DOHH2 (cell line): ENCODE results near the gene GRIA3.
"Not testable (repeated sequence)": the region's sequence is repeated elsewhere in the genome, so short reads cannot be mapped to it uniquely, and the experiment has no call there.

Source experiments
- H3F3A ChIP-seq: fragments of 200-600 bp; sonication (generic), shearing (Covaris generic); 2 replicates; pipeline ENCODE4 v1.6.0; 2016; ENCODE audit warnings: antibody characterized with exemption, mild to moderate bottlenecking; ENCODE audit not compliant: control insufficient read depth, insufficient read depth
- H3K27ac ChIP-seq: fragments of 200-600 bp; sonication (generic); 2 replicates; pipeline ENCODE4 v1.5.1; 2014; ENCODE audit warnings: low read depth, mild to moderate bottlenecking, low read length, moderate library complexity
- H3K27me3 ChIP-seq: fragments of 200-600 bp; sonication (generic); 2 replicates; pipeline ENCODE4 v1.6.1; 2014; ENCODE audit warnings: mild to moderate bottlenecking, low read length, mixed read lengths; ENCODE audit not compliant: control insufficient read depth
- H3K36me3 ChIP-seq: fragments of 200-600 bp; sonication (generic); 2 replicates; pipeline ENCODE4 v1.6.1; 2014; ENCODE audit warnings: mild to moderate bottlenecking, low read length, moderate library complexity, mixed read lengths; ENCODE audit not compliant: control insufficient read depth
- H3K4me1 ChIP-seq: fragments of 200-600 bp; sonication (generic); 2 replicates; pipeline ENCODE4 v1.6.1; 2014; ENCODE audit warnings: mild to moderate bottlenecking, low read length, mixed read lengths; ENCODE audit not compliant: control insufficient read depth
- H3K4me2 ChIP-seq: fragments of 200-600 bp; sonication (generic); 2 replicates; pipeline ENCODE4 v1.6.0; 2014; ENCODE audit warnings: mild to moderate bottlenecking, low read length, moderate library complexity
- H3K4me3 ChIP-seq: fragments of 200-600 bp; sonication (generic); 2 replicates; pipeline ENCODE4 v1.5.1; 2014; ENCODE audit warnings: mild to moderate bottlenecking, low read length, mixed read lengths
- H3K79me2 ChIP-seq: fragments of 200-600 bp; sonication (generic); 2 replicates; pipeline ENCODE4 v1.6.1; 2014; ENCODE audit warnings: mild to moderate bottlenecking, low read length, mixed read lengths; ENCODE audit not compliant: control insufficient read depth
- H3K9me2 ChIP-seq: fragments of 200-600 bp; sonication (generic); replicated peaks from 2 replicates; pipeline ENCODE4 v1.6.1; 2014; ENCODE audit warnings: mild to moderate bottlenecking, low read length, mixed read lengths; ENCODE audit not compliant: control insufficient read depth
- H3K9me3 ChIP-seq: fragments of 200-600 bp; sonication (generic); 2 replicates; pipeline ENCODE4 v1.6.1; 2014; ENCODE audit warnings: antibody characterized with exemption, low read length, mixed read lengths; ENCODE audit not compliant: control insufficient read depth, insufficient read depth
- H4K20me1 ChIP-seq: fragments of 200-600 bp; sonication (generic); 2 replicates; pipeline ENCODE4 v1.6.0; 2014; ENCODE audit warnings: low read depth, mild to moderate bottlenecking, antibody characterized with exemption, low read length, moderate library complexity; ENCODE audit not compliant: control insufficient read depth, insufficient read depth
- EZH2phosphoT487 ChIP-seq: fragments of 200-600 bp; sonication (generic); IDR thresholded peaks from 2 replicates; pipeline ENCODE4 v1.6.1; 2017; ENCODE audit warnings: borderline replicate concordance, mild to moderate bottlenecking, antibody characterized with exemption, low read length, moderate library complexity, mixed read lengths
- TF ChIP-seq, protein P1 (sequence below): fragments of 200-600 bp; sonication (generic); IDR thresholded peaks from one replicate; pipeline ENCODE4 v1.5.1; 2014; ENCODE audit warnings: antibody characterized with exemption, mild to moderate bottlenecking, low read depth, low read length; ENCODE audit not compliant: poor library complexity, severe bottlenecking

GRIA3 gene

DNA sequence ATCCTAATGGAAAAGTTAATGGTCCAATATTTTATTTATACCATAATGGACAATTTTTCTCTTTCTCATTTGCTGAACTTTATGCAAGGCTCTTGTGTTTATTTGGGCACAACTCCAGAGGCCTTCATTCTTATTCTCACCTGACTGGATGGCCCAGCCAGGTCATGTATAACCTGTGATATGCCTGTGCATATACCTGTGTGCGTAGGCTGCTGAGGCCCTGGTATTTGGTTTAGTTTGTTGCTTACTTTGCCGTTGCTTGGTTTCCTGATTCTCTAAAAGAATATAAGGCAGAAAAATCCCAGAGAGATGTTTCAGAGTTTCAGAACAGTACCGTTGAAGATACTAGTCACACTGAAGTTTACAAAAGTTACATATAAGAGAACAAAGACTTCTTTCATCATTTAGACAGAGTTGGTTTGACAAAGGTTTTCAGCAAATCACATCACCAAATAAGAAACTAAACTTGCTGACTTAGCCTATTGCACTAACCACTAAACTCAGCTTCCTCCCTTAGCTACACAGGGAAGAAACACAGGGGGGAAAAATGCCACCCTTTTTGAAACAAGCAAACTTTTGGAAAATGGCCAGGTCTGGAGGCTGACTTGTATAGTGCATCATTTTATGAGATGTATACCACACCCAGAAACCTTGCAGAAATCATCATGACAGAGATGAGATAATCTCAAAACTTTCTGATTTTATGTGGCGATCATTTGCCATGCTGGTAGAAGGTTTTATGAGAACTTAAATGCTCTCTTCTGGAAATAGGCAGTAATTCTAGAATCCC is 248.5 kb downstream of the GRIA3 start:
- TF ChIP-seq EZH2phosphoT487 = no peak
- TF ChIP-seq, protein P1, sequence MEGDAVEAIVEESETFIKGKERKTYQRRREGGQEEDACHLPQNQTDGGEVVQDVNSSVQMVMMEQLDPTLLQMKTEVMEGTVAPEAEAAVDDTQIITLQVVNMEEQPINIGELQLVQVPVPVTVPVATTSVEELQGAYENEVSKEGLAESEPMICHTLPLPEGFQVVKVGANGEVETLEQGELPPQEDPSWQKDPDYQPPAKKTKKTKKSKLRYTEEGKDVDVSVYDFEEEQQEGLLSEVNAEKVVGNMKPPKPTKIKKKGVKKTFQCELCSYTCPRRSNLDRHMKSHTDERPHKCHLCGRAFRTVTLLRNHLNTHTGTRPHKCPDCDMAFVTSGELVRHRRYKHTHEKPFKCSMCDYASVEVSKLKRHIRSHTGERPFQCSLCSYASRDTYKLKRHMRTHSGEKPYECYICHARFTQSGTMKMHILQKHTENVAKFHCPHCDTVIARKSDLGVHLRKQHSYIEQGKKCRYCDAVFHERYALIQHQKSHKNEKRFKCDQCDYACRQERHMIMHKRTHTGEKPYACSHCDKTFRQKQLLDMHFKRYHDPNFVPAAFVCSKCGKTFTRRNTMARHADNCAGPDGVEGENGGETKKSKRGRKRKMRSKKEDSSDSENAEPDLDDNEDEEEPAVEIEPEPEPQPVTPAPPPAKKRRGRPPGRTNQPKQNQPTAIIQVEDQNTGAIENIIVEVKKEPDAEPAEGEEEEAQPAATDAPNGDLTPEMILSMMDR = no peak
- H3F3A ChIP-seq = no peaks in the 10 kb centered on the region
- no peak overlapping the region for H3K27ac ChIP-seq
- no peak overlapping the region for H3K4me3 ChIP-seq
- H3K27me3 ChIP-seq = no peaks in the 10 kb centered on the region
- no peaks in the 10 kb centered on the region for H4K20me1 ChIP-seq
- no peaks in the 10 kb centered on the region for H3K9me2 ChIP-seq
- no peaks in the 10 kb centered on the region for H3K4me1 ChIP-seq
- no peak overlapping the region for H3K4me2 ChIP-seq
- H3K79me2 ChIP-seq = no peaks in the 10 kb centered on the region
- no peaks in the 10 kb centered on the region for H3K36me3 ChIP-seq
- no peaks in the 10 kb centered on the region for H3K9me3 ChIP-seq

DNA sequence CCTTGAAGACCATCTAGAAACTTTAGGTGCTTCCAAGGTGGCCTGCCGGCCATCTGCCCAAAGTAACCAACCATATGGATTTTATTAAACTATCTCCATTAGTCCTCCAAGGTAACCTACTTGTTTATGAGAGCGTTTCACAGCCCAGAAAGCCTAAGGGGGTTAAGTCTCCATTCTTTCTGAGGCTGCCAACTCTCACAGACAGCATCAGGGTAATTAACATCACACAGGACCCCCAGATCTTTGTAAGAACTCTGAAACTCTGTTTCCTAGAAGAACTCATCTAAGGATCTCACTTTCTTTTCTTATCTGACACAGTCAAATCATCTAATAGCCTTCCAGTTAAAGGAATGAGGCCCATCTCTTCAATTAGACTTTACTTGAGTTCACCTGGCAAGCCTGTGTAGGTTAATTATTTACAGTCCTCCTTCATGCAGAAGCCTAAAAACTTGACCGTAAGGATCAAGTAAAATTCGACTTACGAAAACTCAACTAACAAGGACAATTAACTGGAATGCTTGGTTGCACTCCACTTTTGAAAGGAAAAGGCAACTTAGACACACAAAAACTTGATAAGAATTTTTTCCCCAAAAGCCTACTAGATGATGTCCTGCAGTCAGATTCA is 252.5 kb downstream of the GRIA3 start:
- no peaks in the 10 kb centered on the region for H3K79me2 ChIP-seq
- H3K4me2 ChIP-seq = no peak overlapping the region
- H3K4me1 ChIP-seq = no peaks in the 10 kb centered on the region
- no peaks in the 10 kb centered on the region for H3K9me3 ChIP-seq
- no peaks in the 10 kb centered on the region for H3K36me3 ChIP-seq
- no peaks in the 10 kb centered on the region for H3F3A ChIP-seq
- H3K27me3 ChIP-seq = no peaks in the 10 kb centered on the region
- no peak overlapping the region for H3K4me3 ChIP-seq
- H3K27ac ChIP-seq = no peak overlapping the region
- H4K20me1 ChIP-seq = no peaks in the 10 kb centered on the region
- no peak for TF ChIP-seq EZH2phosphoT487
- TF ChIP-seq, protein P1 = no peak
- H3K9me2 ChIP-seq = no peaks in the 10 kb centered on the region

DNA sequence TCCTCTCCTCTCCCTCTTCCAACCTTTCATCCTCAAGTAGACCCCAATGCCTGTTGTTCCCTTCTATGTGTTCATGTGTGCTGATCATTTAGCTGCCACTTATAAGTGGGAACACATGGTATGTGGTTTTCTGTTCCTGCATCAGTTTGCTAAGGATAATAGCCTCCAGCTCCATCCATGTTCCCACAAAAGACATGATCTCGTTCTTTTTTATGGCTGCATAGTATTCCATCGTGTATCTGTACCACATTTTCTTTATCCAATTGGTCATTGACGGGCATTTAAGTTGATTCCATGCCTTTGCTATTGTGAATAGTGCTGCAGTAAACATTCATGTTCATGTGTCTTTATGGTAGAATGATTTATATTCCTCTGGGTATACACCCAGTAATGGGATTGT is 255.8 kb downstream of the GRIA3 start:
- not testable (repeated sequence) for H3K36me3 ChIP-seq, H3K4me2 ChIP-seq, H4K20me1 ChIP-seq, H3K4me3 ChIP-seq, H3K9me3 ChIP-seq, H3K79me2 ChIP-seq, H3F3A ChIP-seq, H3K4me1 ChIP-seq, H3K27ac ChIP-seq, H3K9me2 ChIP-seq, H3K27me3 ChIP-seq

DNA sequence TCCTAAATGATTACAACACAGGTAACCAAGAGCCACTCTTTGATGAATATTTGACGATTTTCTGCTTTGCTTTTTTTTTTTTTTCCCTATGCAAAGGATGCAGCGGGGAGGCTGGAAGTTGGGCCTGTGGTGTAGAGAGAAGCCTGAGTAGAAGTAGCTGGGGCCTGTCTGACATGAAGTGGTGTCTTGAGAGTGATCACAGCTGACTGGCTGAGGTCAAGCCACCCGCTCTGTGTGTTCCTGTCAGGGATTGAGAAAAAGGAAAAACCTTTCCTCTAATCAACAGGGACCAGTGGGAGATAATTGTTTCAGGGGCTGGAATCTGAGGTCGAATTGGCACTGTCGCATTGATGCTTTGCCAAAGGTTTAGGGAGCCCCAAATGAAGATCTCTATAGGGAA is 258.7 kb downstream of the GRIA3 start:
- Histone ChIP-seq H3K27ac (no peak overlapping the region), H3K36me3 (no peaks in the 10 kb centered on the region), H3K9me3 (no peaks in the 10 kb centered on the region), H4K20me1 (no peaks in the 10 kb centered on the region), H3K79me2 (no peaks in the 10 kb centered on the region), H3K27me3 (no peaks in the 10 kb centered on the region), H3K4me1 (no peaks in the 10 kb centered on the region), H3F3A (no peaks in the 10 kb centered on the region), H3K4me2 (no peak overlapping the region), H3K9me2 (no peaks in the 10 kb centered on the region), H3K4me3 (no peak overlapping the region)
- TF ChIP-seq, protein P1 = no peak
- no peak for TF ChIP-seq EZH2phosphoT487
